ENCODE data around the gene LRRC73.
"Not testable (repeated sequence)": the region's sequence is repeated elsewhere in the genome, so short reads cannot be mapped to it uniquely, and the experiment has no call there.

LRRC73 gene

GRCh38 chr6:43509142-43509983 lies 783 bp downstream of the LRRC73 start:
- DNase-seq, result no peak

GRCh38 chr6:43508481-43509141 lies 1.5 kb downstream of the LRRC73 start:
- no peak for DNase-seq

DNA sequence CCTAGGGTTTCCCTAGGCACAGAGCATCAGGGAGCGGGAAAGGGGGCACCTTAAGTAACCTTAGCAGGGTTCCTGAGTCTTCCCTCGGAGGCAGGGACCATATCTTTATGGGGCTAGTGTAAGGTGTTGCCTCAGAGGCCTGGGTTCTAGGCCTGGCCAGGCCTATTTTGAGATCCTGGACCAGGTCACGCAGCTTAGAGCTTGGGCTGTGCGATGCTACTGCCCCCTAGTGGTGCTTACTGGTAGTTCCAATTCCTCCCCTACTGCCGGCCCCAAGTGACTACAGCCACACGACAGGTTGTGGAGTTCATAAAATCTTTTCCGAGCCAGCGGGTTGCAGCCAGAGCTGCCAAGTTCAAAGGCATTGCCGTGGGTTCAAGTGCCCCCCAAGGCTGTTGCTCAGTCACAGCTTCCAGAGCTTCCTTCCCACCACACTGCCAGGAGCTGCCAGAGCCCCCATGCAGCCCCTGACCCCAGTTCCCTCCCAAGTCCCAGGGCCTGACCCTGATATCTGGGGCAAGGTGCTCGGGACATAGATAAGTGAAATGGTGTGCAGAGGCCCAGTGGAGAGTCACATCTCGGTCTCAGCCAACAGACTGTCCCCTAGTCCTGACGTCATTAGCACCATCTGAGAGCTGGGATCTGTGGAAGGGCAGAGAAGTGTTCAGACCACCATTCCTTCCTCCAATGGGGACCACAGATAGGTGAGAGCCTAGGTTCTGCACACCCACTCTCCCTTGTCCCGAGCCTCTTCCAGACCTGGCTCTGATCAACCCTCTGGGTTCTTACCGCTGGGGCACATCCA lies 3.3 kb downstream of the LRRC73 start:
- DNase-seq, result peak; percentile 86

- DNase-seq, result no peak
Observed at GRCh38 chr6:43506171-43506570, 4.0 kb downstream of the LRRC73 start.

- no peak for DNase-seq
Observed at GRCh38 chr6:43505718-43506117, 4.4 kb downstream of the LRRC73 start.

DNA sequence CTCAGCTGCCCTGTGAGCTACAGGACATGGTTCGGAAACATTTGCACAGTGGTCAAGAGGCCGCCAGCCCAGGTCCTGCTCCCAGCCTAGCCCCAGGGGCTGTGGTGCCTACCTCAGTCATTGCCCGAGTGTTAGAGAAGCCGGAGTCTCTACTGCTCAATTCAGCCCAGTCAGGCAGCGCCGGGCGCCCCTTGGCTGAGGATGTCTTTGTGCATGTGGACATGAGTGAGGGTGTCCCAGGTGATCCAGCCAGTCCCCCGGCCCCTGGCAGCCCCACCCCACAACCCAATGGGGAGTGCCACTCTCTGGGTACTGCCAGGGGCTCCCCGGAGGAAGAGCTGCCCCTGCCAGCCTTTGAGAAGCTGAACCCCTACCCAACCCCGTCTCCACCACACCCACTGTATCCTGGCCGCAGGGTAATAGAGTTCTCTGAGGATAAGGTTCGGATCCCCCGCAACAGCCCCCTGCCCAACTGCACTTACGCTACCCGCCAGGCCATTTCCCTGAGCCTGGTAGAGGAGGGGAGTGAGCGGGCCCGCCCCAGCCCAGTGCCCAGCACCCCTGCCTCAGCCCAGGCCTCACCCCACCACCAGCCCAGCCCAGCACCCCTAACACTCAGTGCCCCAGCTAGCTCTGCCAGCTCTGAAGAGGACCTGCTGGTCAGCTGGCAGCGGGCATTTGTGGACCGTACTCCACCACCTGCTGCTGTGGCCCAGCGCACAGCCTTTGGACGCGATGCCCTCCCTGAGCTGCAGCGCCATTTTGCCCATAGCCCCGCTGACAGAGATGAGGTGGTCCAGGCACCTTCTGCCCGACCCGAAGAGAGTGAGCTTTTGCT lies 5.2 kb downstream of the LRRC73 start:
- no peak for DNase-seq

- DNase-seq, result no peak
Observed at GRCh38 chr6:43503443-43503842, 6.7 kb downstream of the LRRC73 start.

DNA sequence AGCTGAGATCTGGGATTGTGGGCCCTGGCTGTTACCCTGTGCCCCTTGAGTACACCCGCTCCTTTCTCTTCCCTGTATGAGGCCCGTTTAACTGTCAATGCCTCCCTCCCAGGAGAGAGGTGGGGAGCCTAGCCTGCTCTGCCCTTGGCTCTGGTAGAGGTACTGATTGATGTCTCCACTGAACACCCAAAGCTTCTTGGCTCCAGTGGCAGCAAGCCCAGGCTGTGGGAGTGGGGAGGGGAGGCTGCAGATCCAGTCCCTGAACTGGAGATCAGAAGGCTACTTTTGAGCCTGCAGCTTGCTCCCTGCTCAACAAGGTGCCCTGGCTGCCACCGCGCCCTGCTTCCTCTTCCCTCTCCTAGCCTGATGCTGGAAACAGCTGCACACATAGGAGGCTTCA lies 7.5 kb downstream of the LRRC73 start:
- no peak for DNase-seq

DNA sequence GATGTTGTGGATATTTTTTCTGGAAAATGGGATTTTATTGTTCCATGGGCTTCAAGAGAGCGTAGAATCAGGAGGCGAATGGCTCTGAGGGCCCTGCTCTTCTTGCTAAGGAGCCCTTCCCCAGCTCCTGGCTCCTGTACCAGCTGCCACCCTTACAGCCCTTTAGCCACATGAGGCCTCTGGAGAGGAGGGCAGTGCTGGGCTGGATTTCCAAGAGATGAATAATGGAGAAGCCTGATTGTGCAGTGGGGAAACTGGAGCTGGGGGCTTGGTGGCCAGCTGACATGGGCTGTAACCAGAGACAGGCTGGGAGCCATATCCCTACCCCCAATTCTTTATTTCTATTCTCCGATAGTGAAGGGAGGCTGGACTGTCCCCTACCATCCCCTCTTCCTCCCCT lies 9.2 kb downstream of the LRRC73 start:
- no peak for DNase-seq

DNA sequence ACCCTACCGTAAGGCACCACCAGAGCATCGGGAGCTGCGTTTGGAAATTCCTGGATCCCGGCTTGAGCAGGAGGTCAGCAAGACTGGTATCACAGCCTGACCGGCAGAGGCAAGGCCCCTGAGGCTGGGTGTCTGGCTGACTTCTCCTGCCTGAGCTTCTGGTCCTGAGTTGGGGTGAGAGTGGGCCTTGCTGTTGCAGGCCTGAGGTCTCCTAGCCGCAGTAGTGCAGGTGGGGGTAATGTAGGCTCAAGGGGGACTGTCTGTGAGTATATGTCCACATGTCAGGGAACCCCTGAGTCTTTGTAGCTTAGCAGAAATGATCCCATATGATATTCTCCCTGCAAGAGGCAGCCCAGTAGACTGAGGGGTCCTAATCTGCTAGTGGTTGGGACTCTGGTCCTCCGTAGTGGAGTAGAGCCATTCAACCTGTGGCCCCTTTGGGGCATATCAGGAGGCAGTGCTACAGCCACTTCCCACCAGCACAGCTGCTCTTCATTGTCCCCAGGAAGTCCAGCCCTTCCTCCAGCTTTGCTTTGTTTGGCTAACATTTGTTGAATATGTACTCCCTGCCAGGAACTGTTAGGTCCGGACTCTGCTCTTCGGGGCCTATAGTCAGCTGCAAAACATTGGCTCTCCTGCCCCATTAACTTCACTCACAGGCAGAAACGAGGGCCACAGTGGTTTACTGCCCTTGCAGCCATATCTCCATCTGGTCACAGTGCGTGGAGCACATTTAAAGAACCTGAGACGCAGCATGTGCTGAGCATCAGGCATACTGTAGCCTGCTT lies 10.9 kb downstream of the LRRC73 start:
- no peak for DNase-seq

- not testable (repeated sequence) for DNase-seq
Observed at GRCh38 chr6:43498291-43498690, 11.9 kb downstream of the LRRC73 start.

DNA sequence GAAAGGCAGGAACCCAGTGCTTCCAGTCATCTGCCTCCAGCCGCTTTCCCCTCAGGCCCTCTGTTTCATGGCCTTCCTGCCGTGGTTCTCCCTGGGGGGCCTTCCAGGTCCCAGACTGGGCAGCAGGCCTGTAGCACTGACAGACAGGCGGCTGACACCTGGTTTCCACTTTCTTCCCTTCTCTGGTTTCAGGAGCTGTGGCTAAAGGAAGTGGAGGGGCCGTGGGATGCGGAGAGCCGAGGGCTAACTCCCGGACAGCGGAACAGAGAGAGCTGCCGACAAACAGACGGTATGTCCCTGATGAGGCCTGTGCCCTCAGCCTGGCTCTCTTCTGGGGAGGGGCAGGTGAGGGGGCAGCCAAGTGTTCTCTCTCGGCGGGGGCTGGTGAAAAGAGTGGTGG lies 12.5 kb downstream of the LRRC73 start:
- no peak for DNase-seq

DNA sequence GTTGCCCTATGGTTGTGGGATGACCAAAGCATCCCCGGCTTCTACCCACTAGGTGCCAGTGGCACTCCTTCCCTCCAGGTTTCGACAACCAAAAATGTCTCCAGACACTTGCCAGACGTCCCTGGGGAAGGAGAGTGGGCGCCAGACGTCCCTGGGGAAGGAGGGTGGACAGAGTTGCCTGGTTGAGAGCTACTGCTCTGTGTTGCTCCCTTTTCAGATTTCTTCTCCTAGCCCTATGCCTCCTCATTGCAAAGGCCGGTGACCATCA lies 13.1 kb downstream of the LRRC73 start:
- DNase-seq, result no peak

DNA sequence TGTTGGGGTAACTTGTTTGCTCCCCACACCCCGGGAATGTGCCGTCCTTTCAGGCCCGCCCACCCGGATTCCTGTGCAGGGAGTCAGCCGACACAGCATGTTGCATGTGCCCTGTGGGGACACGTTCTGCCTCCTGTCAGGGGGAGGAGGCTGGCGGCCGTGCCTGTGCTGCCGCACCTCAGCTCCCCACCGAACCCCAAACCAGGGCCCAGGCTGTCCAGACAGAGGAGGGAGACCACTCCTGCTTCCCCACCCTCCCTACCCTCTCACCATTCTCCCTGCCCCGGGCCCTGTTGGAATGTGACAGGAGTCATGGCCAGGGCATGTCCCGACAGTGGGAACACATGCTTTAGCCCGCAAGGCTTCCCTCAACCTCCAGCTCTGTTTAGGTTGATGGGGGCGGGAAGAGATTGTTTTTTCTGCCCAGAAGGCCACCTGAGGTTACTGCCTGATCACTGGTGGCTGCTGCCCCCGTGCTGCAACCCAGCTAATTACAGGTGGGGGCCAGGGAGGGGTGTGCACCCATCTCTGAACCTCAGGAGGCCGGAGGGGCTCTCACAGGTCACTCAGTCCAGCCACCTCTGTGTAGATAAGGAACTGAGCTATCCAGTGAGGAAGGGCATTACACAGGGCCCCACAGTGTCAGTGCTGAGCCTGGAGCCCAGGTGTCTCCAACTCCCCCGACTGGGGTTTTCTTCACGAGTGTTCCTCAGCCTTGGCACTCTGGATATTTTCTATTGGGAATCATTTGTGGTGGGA lies 13.6 kb downstream of the LRRC73 start:
- peak; percentile 31 for DNase-seq

GRCh38 chr6:43495409-43495941 lies 14.7 kb downstream of the LRRC73 start:
- DNase-seq, result peak; percentile 51

GRCh38 chr6:43494766-43495165 lies 15.4 kb downstream of the LRRC73 start:
- DNase-seq, result no peak

DNA sequence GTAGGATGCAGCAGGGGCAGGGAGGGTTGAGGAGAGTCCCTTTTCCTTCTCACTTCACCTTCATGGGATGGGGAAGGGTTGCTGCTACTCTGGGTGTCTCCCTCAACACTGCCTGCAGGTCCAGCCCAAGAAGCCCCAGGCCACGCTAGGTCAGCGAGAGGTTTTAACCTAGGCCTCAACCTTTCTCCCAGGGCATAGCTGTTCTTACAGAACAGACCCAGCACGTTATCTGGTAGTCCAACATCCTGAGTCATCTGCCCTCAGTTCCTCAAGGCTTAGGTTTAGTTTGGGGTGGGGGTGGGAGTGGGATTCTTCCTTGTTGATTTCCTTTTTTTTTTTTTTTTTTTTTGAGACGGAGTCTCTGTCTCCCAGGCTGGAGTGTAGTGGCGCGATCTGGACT lies 15.8 kb downstream of the LRRC73 start:
- no peak for DNase-seq

- DNase-seq, result no peak
Observed at GRCh38 chr6:43493833-43494232, 16.3 kb downstream of the LRRC73 start.

DNA sequence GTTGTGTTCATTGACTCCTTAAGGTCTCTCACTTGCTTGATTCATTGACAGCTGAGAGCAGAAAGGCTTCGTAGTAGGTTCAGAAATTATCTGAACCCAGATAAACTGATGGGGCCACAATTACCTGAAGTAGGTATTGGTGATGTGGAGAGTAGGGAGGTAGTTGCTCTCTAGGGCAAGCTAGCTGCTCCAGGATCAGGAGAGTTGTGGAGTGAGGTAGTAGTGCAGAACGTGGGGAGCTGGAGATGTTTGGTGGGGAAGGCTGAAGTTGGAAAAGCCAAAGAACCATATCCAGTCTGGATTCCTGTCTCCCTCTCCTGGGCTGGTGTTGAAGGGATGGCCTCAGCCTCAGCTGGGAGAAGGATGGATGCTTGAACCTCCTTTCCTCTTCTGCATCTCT lies 16.9 kb downstream of the LRRC73 start:
- no peak for DNase-seq

DNA sequence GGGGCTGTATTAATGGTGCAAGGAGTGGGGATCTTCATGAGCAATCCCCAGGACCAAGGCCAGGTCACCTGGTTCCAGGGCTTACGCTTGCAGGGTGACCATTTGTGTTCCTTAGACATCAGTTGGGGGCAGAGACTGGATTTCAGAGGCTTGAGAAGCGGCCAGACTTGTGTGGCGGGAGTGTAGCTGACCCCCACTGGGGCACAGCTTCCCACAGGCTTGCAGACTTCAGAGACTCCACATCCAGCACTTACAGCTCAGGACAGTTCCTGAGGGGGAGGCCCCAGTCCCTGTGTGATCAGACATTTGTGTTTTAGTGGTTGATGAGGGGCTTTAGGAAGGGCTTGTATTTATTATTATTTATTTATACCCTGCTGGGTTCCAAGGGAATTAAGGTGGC lies 17.5 kb downstream of the LRRC73 start:
- DNase-seq, result no peak
